Smooth muscle cell (in vitro differentiated cells): Measurements from ENCODE around the gene HIGD2A. TPM values are rescaled to one million over a fixed set of nuclear protein-coding genes. Genes with fewer than 3 reads are reported as not detected.

Experiments used
- DNase-seq: peaks from one replicate; lab custom pipeline; 2025; ENCODE audit not compliant: unreplicated experiment; lab: John Stamatoyannopoulos, UW
- H2AFZ ChIP-seq: fragments of 200-600 bp; sonication (generic); 2 replicates; pipeline ENCODE4 v1.6.0; 2016; ENCODE audit warnings: antibody characterized with exemption, low read depth, mild to moderate bottlenecking
- H3F3A ChIP-seq: fragments of 200-600 bp; sonication (generic); 2 replicates; pipeline ENCODE4 v1.6.0; 2017; ENCODE audit warnings: antibody characterized with exemption, low read depth
- H3K27ac ChIP-seq: fragments of 200-600 bp; sonication (generic); 2 replicates; pipeline ENCODE4 v1.5.1; 2016; ENCODE audit warnings: low read depth, mild to moderate bottlenecking
- H3K27me3 ChIP-seq: fragments of 200-600 bp; sonication (generic); 2 replicates; pipeline ENCODE4 v1.6.1; 2016; ENCODE audit warnings: low read depth, mild to moderate bottlenecking
- H3K36me3 ChIP-seq: fragments of 200-600 bp; sonication (generic); 2 replicates; pipeline ENCODE4 v1.5.1; 2016; ENCODE audit warnings: low read depth
- H3K4me1 ChIP-seq: fragments of 200-600 bp; sonication (generic); 2 replicates; pipeline ENCODE4 v1.5.1; 2016; ENCODE audit warnings: low read depth
- H3K4me2 ChIP-seq: fragments of 200-600 bp; sonication (generic); 2 replicates; pipeline ENCODE4 v1.6.0; 2016; ENCODE audit warnings: mild to moderate bottlenecking
- H3K4me3 ChIP-seq: fragments of 200-600 bp; sonication (generic); 2 replicates; pipeline ENCODE4 v1.5.1; 2016; ENCODE audit warnings: mild to moderate bottlenecking
- H3K79me2 ChIP-seq: fragments of 200-600 bp; sonication (generic); 2 replicates; pipeline ENCODE4 v1.6.0; 2016; ENCODE audit warnings: low read depth, mild to moderate bottlenecking
- H3K9ac ChIP-seq: fragments of 200-600 bp; sonication (generic); 2 replicates; pipeline ENCODE4 v1.6.0; 2016; ENCODE audit warnings: low read depth
- H3K9me3 ChIP-seq: fragments of 200-600 bp; sonication (generic); replicated peaks from 2 replicates; pipeline ENCODE4 v1.5.1; 2016; ENCODE audit warnings: low read depth
- H4K20me1 ChIP-seq: fragments of 200-600 bp; sonication (generic); 2 replicates; pipeline ENCODE4 v1.6.0; 2016; ENCODE audit warnings: low read depth
- WGBS: methylation state at CpG from one replicate; pipeline ENCODE4 v1.1.7; 2016; ENCODE audit warnings: low lambda C conversion rate; 5-methylcytosine and 5-hydroxymethylcytosine counted together
- polyA plus RNA-seq: library from polyadenylated mRNA; unstranded; fragments of >200 nt; fragmentation: Nextera tagmentation; extraction: Ambion mirVana; gene quantifications from 2 replicates; pipeline ENCODE4 v1.2.1, GENCODE V29; 2016
- total RNA-seq: library from RNA; depleted of rRNA; stranded (reverse); fragments of >200 nt; gene quantifications from 2 replicates; pipeline ENCODE4 v1.2.3, GENCODE V29; 2014
- TF ChIP-seq, protein P1 (sequence below): fragments of 200-600 bp; sonication (generic); IDR thresholded peaks from 2 replicates; pipeline ENCODE4 v1.5.1; 2017; ENCODE audit warnings: borderline replicate concordance, mild to moderate bottlenecking, antibody characterized with exemption; ENCODE audit not compliant: insufficient read depth, poor library complexity, severe bottlenecking

Gene HIGD2A
- total and polyA plus RNA-seq, 2 experiments from 2014 or later: 94.5 to 140 TPM

DNA sequence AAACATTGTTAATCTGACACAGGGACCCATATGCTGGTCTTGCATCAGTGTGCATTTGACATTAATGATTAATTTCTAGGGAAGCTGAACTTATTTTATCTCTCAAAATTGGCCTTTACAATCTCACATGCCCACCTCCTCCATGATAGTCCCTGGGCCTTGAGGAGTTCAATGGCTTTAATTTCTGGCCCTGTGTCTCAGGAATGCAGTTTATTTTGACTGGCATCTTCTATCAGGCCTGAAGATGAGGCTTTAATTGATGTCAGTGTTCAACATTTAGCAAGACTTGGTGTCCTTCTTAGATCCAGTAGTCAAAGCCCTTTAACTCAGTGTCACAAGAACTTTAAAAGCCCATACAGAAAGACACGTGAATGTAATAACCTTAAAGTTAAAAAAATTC lies 38.3 kb downstream of the HIGD2A start:
- no peak overlapping the region for H3K27ac ChIP-seq
- H3K9me3 ChIP-seq: no peaks in the 10 kb centered on the region
- H3K4me3 ChIP-seq: no peak overlapping the region
- H3K27me3 ChIP-seq: peaks cover 11% of the 10 kb centered on the region
- TF ChIP-seq, protein P1, sequence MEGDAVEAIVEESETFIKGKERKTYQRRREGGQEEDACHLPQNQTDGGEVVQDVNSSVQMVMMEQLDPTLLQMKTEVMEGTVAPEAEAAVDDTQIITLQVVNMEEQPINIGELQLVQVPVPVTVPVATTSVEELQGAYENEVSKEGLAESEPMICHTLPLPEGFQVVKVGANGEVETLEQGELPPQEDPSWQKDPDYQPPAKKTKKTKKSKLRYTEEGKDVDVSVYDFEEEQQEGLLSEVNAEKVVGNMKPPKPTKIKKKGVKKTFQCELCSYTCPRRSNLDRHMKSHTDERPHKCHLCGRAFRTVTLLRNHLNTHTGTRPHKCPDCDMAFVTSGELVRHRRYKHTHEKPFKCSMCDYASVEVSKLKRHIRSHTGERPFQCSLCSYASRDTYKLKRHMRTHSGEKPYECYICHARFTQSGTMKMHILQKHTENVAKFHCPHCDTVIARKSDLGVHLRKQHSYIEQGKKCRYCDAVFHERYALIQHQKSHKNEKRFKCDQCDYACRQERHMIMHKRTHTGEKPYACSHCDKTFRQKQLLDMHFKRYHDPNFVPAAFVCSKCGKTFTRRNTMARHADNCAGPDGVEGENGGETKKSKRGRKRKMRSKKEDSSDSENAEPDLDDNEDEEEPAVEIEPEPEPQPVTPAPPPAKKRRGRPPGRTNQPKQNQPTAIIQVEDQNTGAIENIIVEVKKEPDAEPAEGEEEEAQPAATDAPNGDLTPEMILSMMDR: no peak
- no peak overlapping the region for H2AFZ ChIP-seq
- 74% methylated on average over 1 of the region's 1 CpG for WGBS
- H3K9ac ChIP-seq: no peak overlapping the region
- H4K20me1 ChIP-seq: no peaks in the 10 kb centered on the region
- no peak for DNase-seq
- no peaks in the 10 kb centered on the region for H3K36me3 ChIP-seq
- H3K4me1 ChIP-seq: no peaks in the 10 kb centered on the region
- H3K79me2 ChIP-seq: no peaks in the 10 kb centered on the region
- H3K4me2 ChIP-seq: no peak overlapping the region
- no peaks in the 10 kb centered on the region for H3F3A ChIP-seq

DNA sequence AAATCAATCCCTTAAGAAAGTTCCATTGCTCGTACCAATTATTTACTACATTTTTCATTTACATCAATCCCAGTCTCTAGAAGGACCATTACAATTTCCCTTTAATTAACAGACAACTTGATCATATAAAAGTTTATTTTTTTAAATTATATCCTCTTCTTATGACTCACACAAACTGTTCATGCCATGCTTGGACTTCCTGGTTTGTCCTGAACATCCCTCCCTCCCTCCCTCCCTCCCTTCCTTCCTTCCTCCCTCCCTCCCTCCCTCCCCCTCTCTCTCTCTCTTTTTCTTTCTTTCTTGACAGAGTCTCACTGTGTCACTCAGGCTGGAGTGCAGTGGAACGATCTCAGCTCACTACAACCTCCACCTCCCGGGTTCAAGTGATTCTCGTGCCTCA lies 39.4 kb downstream of the HIGD2A start:
- 89% methylated on average over 4 of the region's 4 CpGs for WGBS
- TF ChIP-seq, protein P1: no peak
- DNase-seq: no peak

DNA sequence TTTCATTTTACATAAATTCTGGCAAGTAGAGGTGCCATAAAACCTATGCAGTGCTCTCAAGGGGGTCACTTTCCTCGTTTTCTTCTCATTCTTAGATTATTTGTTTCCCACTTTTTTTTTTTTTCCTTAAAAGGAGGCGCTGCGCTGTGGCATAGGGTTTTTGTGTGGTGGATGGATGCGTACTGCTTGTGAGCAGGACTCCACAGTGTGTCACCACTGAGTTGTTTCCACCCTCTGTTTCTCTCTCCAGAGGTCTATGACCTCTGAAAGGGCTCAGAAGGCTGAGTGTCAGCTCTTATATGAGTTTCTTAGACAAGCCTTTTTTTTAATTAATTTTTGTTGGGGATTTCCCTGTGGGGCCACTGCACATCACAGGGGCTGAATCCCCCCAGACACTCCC lies 41.4 kb downstream of the HIGD2A start:
- no peak for DNase-seq
- WGBS: 76% methylated on average over 4 of the region's 4 CpGs

More for the DNA sequence above, 39.4 kb downstream of the HIGD2A start:
- Histone ChIP-seq H3K4me1 (no peaks in the 10 kb centered on the region), H3K9me3 (no peaks in the 10 kb centered on the region), H3K27me3 (peaks cover 13% of the 10 kb centered on the region), H3K4me2 (no peak overlapping the region), H3K36me3 (no peaks in the 10 kb centered on the region), H4K20me1 (no peaks in the 10 kb centered on the region), H2AFZ (no peak overlapping the region), H3K9ac (no peak overlapping the region), H3K4me3 (no peak overlapping the region), H3K79me2 (no peaks in the 10 kb centered on the region), H3F3A (no peaks in the 10 kb centered on the region), H3K27ac (no peak overlapping the region)

DNA sequence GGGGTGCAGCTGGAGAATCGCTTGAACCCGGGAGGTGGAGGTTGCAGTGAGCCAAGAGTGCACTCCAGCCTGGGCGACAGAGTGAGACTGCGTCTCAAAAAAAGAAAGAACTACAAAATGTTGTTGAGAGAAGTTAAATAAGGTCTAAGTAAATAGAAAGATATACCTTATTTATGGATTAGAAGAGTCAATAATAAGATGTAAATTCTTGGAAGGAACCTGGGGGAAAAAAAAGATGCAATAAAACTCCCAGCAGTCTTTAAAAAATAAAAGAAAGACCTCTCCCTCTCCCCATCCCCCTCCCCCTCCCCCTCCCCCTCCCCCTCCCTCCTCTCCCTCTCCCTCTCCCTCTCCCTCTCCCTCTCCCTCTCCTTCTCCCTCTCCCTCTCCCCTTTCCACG lies 44.2 kb downstream of the HIGD2A start:
- no peak for DNase-seq
- 98% methylated on average over 4 of the region's 5 CpGs for WGBS
- no peak overlapping the region for H3K27ac ChIP-seq
- H3K4me3 ChIP-seq: no peak overlapping the region
- H3K79me2 ChIP-seq: no peaks in the 10 kb centered on the region
- H3K27me3 ChIP-seq: peaks cover 13% of the 10 kb centered on the region
- H3K4me2 ChIP-seq: no peak overlapping the region
- no peaks in the 10 kb centered on the region for H3F3A ChIP-seq
- no peak overlapping the region for H3K9ac ChIP-seq
- TF ChIP-seq, protein P1: no peak
- H3K4me1 ChIP-seq: no peaks in the 10 kb centered on the region
- H3K9me3 ChIP-seq: no peaks in the 10 kb centered on the region
- no peaks in the 10 kb centered on the region for H4K20me1 ChIP-seq
- H2AFZ ChIP-seq: no peak overlapping the region
- no peaks in the 10 kb centered on the region for H3K36me3 ChIP-seq

More for the DNA sequence above, 41.4 kb downstream of the HIGD2A start:
- Histone ChIP-seq H3K4me2 (no peak overlapping the region), H3K4me1 (no peaks in the 10 kb centered on the region), H3K27me3 (peaks cover 13% of the 10 kb centered on the region), H3F3A (no peaks in the 10 kb centered on the region), H3K9ac (no peak overlapping the region), H4K20me1 (no peaks in the 10 kb centered on the region), H3K27ac (no peak overlapping the region), H3K36me3 (no peaks in the 10 kb centered on the region), H3K79me2 (no peaks in the 10 kb centered on the region), H3K9me3 (no peaks in the 10 kb centered on the region), H3K4me3 (no peak overlapping the region), H2AFZ (no peak overlapping the region)
- TF ChIP-seq, protein P1: no peak
